SK-N-SH (cell line): ENCODE results near the gene SMYD4. TPM values are rescaled to one million over a fixed set of nuclear protein-coding genes. Genes with fewer than 3 reads are reported as not detected.

ENCODE experiments used
- CTCF ChIA-PET: fragments of 300-600, 350-600 bp; formaldehyde crosslinking; extraction: SDS; loops from one replicate; lab custom pipeline; 2021; lab: Yijun Ruan, JAX
- POLR2A ChIA-PET: fragments of 350-600 bp; sonication (Branson Sonifier 250); formaldehyde crosslinking; extraction: SDS; loops from one replicate; lab custom pipeline; 2020; ENCODE audit warnings: antibody characterized with exemption, inconsistent platforms; lab: Yijun Ruan, JAX
- DNase-seq: peaks from one replicate; pipeline ENCODE4 v3.0.0; 2012
- H2AFZ ChIP-seq: fragments of 200-600 bp; sonication (generic); 2 replicates; pipeline ENCODE4 v1.8.1; 2016; ENCODE audit warnings: antibody characterized with exemption, mild to moderate bottlenecking, low read depth
- H3F3A ChIP-seq: fragments of 200-600 bp; sonication (generic); replicated peaks from 2 replicates; pipeline ENCODE3; 2016; ENCODE audit warnings: antibody characterized with exemption, mild to moderate bottlenecking; ENCODE audit not compliant: insufficient read depth
- H3K27ac ChIP-seq, 2 experiments: fragments of 200-500 bp in 1 of 2; fragments of 200-600 bp in 1 of 2; sonication (Bioruptor generic) in 1 of 2; sonication (generic), shearing (Covaris generic) in 1 of 2; 2 replicates each; pipeline versions ENCODE4 v1.5.1 to v1.6.1; 2014 to 2016; ENCODE audit warnings: low read depth in 2 of 2, inconsistent platforms in 1 of 2, low read length in 1 of 2, mild to moderate bottlenecking in 1 of 2, mixed read lengths in 1 of 2
- H3K27me3 ChIP-seq: fragments of 200-600 bp; sonication (generic), shearing (Covaris generic); 2 replicates; pipeline ENCODE4 v1.6.1; 2016; ENCODE audit warnings: mixed run types; ENCODE audit not compliant: insufficient read depth
- H3K36me3 ChIP-seq, 2 experiments: fragments of 200-500 bp in 1 of 2; fragments of 200-600 bp in 1 of 2; sonication (Bioruptor generic) in 1 of 2; sonication (generic) in 1 of 2; replicated peaks in 1 of 2; 2 replicates each; pipeline versions ENCODE3 to v1.5.1; 2014 to 2016; ENCODE audit warnings: low read length in 1 of 2, mild to moderate bottlenecking in 1 of 2; ENCODE audit not compliant: insufficient read depth in 2 of 2, control insufficient read depth in 1 of 2
- H3K4me1 ChIP-seq, 2 experiments: fragments of 200-500 bp in 1 of 2; fragments of 200-600 bp in 1 of 2; sonication (Bioruptor generic) in 1 of 2; sonication (generic), shearing (Covaris generic) in 1 of 2; 2 replicates each; pipeline versions ENCODE4 v1.5.1 to v1.6.1; 2014 to 2016; ENCODE audit warnings: low read depth in 1 of 2, low read length in 1 of 2, mixed run types in 1 of 2; ENCODE audit not compliant: insufficient read depth in 2 of 2, control insufficient read depth in 1 of 2
- H3K4me2 ChIP-seq: fragments of 200-600 bp; sonication (generic), shearing (Covaris generic); 2 replicates; pipeline ENCODE4 v1.6.1; 2017; ENCODE audit warnings: mixed run types
- H3K4me3 ChIP-seq, 2 experiments: fragments of 200-500 bp in 1 of 2; fragments of 200-600 bp in 1 of 2; sonication (Bioruptor generic) in 1 of 2; sonication (generic), shearing (Covaris generic) in 1 of 2; 2 replicates each; pipeline versions ENCODE4 v1.5.1 to v1.8.1; 2014 to 2016; ENCODE audit warnings: low read depth in 2 of 2, inconsistent platforms in 1 of 2, low read length in 1 of 2, mild to moderate bottlenecking in 1 of 2, mixed read lengths in 1 of 2, moderate library complexity in 1 of 2
- H3K79me2 ChIP-seq: fragments of 200-600 bp; sonication (generic); 2 replicates; pipeline ENCODE4 v1.8.1; 2017; ENCODE audit warnings: mild to moderate bottlenecking; ENCODE audit not compliant: insufficient read depth
- H3K9ac ChIP-seq: fragments of 200-600 bp; sonication (generic); 2 replicates; pipeline ENCODE4 v1.6.1; 2017; ENCODE audit warnings: mixed run types
- H3K9me2 ChIP-seq: fragments of 200-600 bp; sonication (generic); 2 replicates; pipeline ENCODE4 v1.6.1; 2017; ENCODE audit warnings: mixed run types
- H3K9me3 ChIP-seq: fragments of 200-600 bp; sonication (generic); 2 replicates; pipeline ENCODE4 v1.6.1; 2017; ENCODE audit warnings: mixed run types, mild to moderate bottlenecking, moderate library complexity
- H4K20me1 ChIP-seq: fragments of 200-600 bp; sonication (generic); 2 replicates; pipeline ENCODE4 v1.6.1; 2017; ENCODE audit warnings: mild to moderate bottlenecking, mixed run types; ENCODE audit not compliant: insufficient read depth
- CHD2 ChIP-seq: fragments of 150-350 bp; IDR thresholded peaks from 2 replicates; pipeline ENCODE4 v1.6.1; 2018; ENCODE audit warnings: low read length; ENCODE audit not compliant: partially characterized antibody
- EP300 ChIP-seq, 2 experiments: IDR thresholded peaks; 2 replicates each; pipeline versions ENCODE4 v1.4.0 to v1.6.1; 2012; ENCODE audit warnings: borderline replicate concordance in 1 of 2, low read depth in 1 of 2, low read length in 1 of 2
- EZH2phosphoT487 ChIP-seq: fragments of 200-600 bp; sonication (generic); IDR thresholded peaks from 2 replicates; pipeline ENCODE4 v1.6.1; 2017; ENCODE audit warnings: low read depth, mixed run types, mild to moderate bottlenecking, antibody characterized with exemption, moderate library complexity, borderline replicate concordance
- FOSL2 ChIP-seq: IDR thresholded peaks from 2 replicates; pipeline ENCODE4 v1.4.0; 2012; ENCODE audit warnings: low read depth, mild to moderate bottlenecking, moderate library complexity, borderline replicate concordance
- FOXJ3 ChIP-seq: sonication (generic); formaldehyde crosslinking; IDR thresholded peaks from 2 replicates; pipeline ENCODE4 v1.5.1; 2020; ENCODE audit warnings: mild to moderate bottlenecking, missing genetic modification reagents
- FOXM1 ChIP-seq: IDR thresholded peaks from 2 replicates; pipeline ENCODE4 v1.4.0; 2012; ENCODE audit warnings: low read depth, mild to moderate bottlenecking
- MXI1 ChIP-seq: IDR thresholded peaks from 2 replicates; pipeline ENCODE4 v1.6.1; 2012; ENCODE audit warnings: mild to moderate bottlenecking, low read depth, low read length, improper control_type of control experiment
- NFIC ChIP-seq: IDR thresholded peaks from 2 replicates; pipeline ENCODE4 v1.4.0; 2012; ENCODE audit warnings: borderline replicate concordance
- NRF1 ChIP-seq: IDR thresholded peaks from 2 replicates; pipeline ENCODE4 v1.6.1; 2012; ENCODE audit warnings: low read depth, mild to moderate bottlenecking, low read length
- POLR2AphosphoS5 ChIP-seq: IDR thresholded peaks from 2 replicates; pipeline ENCODE4 v1.6.1; 2012; ENCODE audit warnings: low read depth, low read length
- RAD21 ChIP-seq: IDR thresholded peaks from 2 replicates; pipeline ENCODE4 v1.6.1; 2012; ENCODE audit warnings: mild to moderate bottlenecking, low read length
- RCOR1 ChIP-seq: fragments of 150-350 bp; IDR thresholded peaks from 2 replicates; pipeline ENCODE4 v1.6.1; 2017; ENCODE audit warnings: antibody characterized with exemption, low read length
- RFX5 ChIP-seq: IDR thresholded peaks from 2 replicates; pipeline ENCODE4 v1.6.1; 2012; ENCODE audit warnings: mild to moderate bottlenecking, improper control_type of control experiment, low read length
- RXRA ChIP-seq: IDR thresholded peaks from 2 replicates; pipeline ENCODE4 v1.4.0; 2012; ENCODE audit warnings: low read depth, mild to moderate bottlenecking, borderline replicate concordance
- SIN3A ChIP-seq: IDR thresholded peaks from 2 replicates; pipeline ENCODE4 v1.6.1; 2012; ENCODE audit warnings: low read depth, mild to moderate bottlenecking, low read length, moderate library complexity, borderline replicate concordance
- TCF12 ChIP-seq: IDR thresholded peaks from 2 replicates; pipeline ENCODE4 v1.4.0; 2012
- YY1 ChIP-seq: IDR thresholded peaks from 2 replicates; pipeline ENCODE4 v1.4.0; 2012; ENCODE audit warnings: low read depth, mild to moderate bottlenecking
- WGBS: methylation state at CpG from one replicate; pipeline ENCODE4 v1.1.6; 2017; ENCODE audit warnings: low lambda C conversion rate; 5-methylcytosine and 5-hydroxymethylcytosine counted together
- polyA plus RNA-seq, 3 experiments: library from polyadenylated mRNA; depleted of rRNA; stranded (reverse); fragments of >200 nt; gene quantifications; 2 replicates each; pipeline ENCODE4 v1.2.3, GENCODE V29; 2012
- TF ChIP-seq, protein P1 (sequence below): IDR thresholded peaks from 2 replicates; pipeline ENCODE4 v1.4.0; 2012; ENCODE audit warnings: low read depth
- TF ChIP-seq, protein P2 (sequence below): IDR thresholded peaks from 2 replicates; pipeline ENCODE4; 2012
- TF ChIP-seq, protein P3 (sequence below): fragments of 150-350 bp; IDR thresholded peaks from 2 replicates; pipeline ENCODE4 v1.6.1; 2016; ENCODE audit warnings: mild to moderate bottlenecking, low read depth, low read length
- TF ChIP-seq, protein P4 (sequence below): IDR thresholded peaks from 2 replicates; pipeline ENCODE4 v1.4.0; 2012; ENCODE audit warnings: low read depth, borderline replicate concordance

The SMYD4 gene
- polyA plus RNA-seq, 1 of the 3 experiments (the other 2 are of a cell fraction): 4.9 TPM

DNA sequence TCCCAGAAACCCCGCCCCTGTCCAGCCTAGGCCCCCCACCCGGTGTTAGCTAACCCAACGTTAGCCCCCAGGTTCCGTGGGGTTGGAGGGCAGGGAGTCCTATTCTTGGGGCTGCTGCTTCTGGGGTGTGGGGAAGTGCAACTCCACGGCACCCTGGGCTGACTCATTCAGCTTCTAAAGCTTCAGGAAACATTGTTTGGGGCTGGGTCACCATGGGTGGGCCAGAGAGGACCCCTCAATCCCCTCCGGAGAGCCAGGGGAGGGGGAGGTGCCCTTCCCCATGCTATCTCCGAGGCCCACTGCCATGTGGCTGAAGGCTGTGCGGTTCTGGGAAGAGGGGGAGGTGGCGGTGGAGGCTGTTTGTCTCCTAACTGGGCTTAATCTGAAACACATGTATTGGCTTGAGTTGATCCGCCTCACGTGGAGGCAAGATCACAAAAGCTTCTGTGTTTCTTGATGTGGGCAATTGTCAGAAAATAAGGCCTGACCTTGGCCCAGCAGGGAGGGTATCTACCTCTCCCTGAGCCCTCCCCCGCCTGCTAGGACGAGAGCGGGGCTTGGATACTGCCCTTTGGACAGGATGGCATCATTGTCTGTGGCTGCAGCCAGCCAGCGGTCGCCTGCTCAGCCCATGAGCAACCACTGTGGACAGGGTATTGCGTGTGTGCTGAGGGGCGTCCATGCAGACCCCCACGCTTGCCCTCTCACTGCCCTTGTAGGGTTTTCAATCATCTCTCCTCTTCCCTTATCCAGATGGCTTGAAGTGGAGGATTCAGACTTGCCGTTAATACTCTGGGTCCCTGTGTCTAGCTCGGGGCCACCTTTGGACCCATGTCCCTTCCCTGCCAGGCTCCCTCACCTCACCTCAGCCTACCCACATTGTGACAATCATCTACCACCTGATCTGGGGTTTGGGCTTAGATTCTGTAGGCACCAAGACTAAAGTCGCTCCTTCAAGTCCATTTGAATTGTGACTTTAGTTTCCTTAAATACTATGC is 66.5 kb downstream of the SMYD4 start:
- Histone ChIP-seq H3K27me3 (no peaks in the 10 kb centered on the region), H3F3A (no peaks in the 10 kb centered on the region), H3K9me3 (no peaks in the 10 kb centered on the region), H3K4me2 (peak overlapping the region; percentile 88), H3K27ac (peak overlapping the region; percentile 51 to 98), H3K9ac (peak overlapping the region; percentile 48), H3K9me2 (no peaks in the 10 kb centered on the region), H3K4me3 (peak overlapping the region; percentile 47 to 50; a peak in 3 of 4 replicates), H3K4me1 (peaks cover 28 to 34% of the 10 kb centered on the region in 2 experiments; a peak in 3 of 4 replicates), H3K36me3 (no peaks in the 10 kb centered on the region), H2AFZ (peak overlapping the region; percentile 87), H4K20me1 (no peaks in the 10 kb centered on the region), H3K79me2 (no peaks in the 10 kb centered on the region)
- peak; percentile 84 for TF ChIP-seq POLR2AphosphoS5
- peak; percentile 42; the same call in 1 of the 2 replicates for TF ChIP-seq FOSL2
- peak; percentile 77 for TF ChIP-seq FOXJ3 (CRISPR knock-in tag)
- peak; percentile 95 for TF ChIP-seq CHD2
- peak; percentile 96 for TF ChIP-seq TCF12
- TF ChIP-seq RFX5: no peak
- TF ChIP-seq RXRA: no peak
- TF ChIP-seq FOXM1: 0 out of 2 replicates have a peak, but pooled peaks have one; percentile 34
- no peak for TF ChIP-seq NRF1
- TF ChIP-seq, protein P1, sequence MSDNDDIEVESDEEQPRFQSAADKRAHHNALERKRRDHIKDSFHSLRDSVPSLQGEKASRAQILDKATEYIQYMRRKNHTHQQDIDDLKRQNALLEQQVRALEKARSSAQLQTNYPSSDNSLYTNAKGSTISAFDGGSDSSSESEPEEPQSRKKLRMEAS: peak; percentile 98
- TF ChIP-seq, protein P2, sequence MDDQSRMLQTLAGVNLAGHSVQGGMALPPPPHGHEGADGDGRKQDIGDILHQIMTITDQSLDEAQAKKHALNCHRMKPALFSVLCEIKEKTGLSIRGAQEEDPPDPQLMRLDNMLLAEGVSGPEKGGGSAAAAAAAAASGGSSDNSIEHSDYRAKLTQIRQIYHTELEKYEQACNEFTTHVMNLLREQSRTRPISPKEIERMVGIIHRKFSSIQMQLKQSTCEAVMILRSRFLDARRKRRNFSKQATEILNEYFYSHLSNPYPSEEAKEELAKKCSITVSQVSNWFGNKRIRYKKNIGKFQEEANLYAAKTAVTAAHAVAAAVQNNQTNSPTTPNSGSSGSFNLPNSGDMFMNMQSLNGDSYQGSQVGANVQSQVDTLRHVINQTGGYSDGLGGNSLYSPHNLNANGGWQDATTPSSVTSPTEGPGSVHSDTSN: 0 out of 2 replicates have a peak, but pooled peaks have one; percentile 15
- peak; percentile 28; the same call in 1 of the 2 replicates for TF ChIP-seq RAD21
- TF ChIP-seq EZH2phosphoT487: no peak
- peak; percentile 60; the same call in 1 of the 2 replicates for TF ChIP-seq SIN3A
- peak; percentile 31 to 80; a peak in 3 of 4 replicates for TF ChIP-seq EP300 (IDR thresholded peaks at IDR 0.05; ENCODE audit: borderline replicate concordance in 1 of 2, low read depth in 1 of 2, low read length in 1 of 2)
- TF ChIP-seq NFIC: peak; percentile 52; the same call in 1 of the 2 replicates
- TF ChIP-seq MXI1: peak; percentile 94
- TF ChIP-seq, protein P3, sequence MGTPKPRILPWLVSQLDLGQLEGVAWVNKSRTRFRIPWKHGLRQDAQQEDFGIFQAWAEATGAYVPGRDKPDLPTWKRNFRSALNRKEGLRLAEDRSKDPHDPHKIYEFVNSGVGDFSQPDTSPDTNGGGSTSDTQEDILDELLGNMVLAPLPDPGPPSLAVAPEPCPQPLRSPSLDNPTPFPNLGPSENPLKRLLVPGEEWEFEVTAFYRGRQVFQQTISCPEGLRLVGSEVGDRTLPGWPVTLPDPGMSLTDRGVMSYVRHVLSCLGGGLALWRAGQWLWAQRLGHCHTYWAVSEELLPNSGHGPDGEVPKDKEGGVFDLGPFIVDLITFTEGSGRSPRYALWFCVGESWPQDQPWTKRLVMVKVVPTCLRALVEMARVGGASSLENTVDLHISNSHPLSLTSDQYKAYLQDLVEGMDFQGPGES: no peak
- TF ChIP-seq, protein P4, sequence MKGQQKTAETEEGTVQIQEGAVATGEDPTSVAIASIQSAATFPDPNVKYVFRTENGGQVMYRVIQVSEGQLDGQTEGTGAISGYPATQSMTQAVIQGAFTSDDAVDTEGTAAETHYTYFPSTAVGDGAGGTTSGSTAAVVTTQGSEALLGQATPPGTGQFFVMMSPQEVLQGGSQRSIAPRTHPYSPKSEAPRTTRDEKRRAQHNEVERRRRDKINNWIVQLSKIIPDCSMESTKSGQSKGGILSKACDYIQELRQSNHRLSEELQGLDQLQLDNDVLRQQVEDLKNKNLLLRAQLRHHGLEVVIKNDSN: peak; percentile 54; the same call in 1 of the 2 replicates
- TF ChIP-seq RCOR1: peak; percentile 65; the same call in 1 of the 2 replicates
- TF ChIP-seq YY1: no peak
- peak; percentile 92 for DNase-seq
- 32% methylated on average over 18 of the region's 22 CpGs for WGBS
- POLR2A ChIA-PET: interaction anchor here (1.0 to 2.8 kb wide), 5 partner anchors 8 to 46 kb away, joined by 3 to 24 read pairs (median 5); partner anchors contain the start of gene WDR81
- CTCF ChIA-PET: interaction anchor here (0.6 to 3.7 kb wide), 8 partner anchors 11 to 189 kb away, joined by 3 to 23 read pairs (median 3); partner anchors contain the start of gene WDR81
